ENCODE measurements around the gene DTNB. TPM values are rescaled to one million over a fixed set of nuclear protein-coding genes. Genes with fewer than 3 reads are reported as not detected.

DTNB gene
- total and polyA plus RNA-seq, 2 of the 4 experiments (the other 2 are of a cell fraction): 3.8 to 5.3 TPM

GRCh38 chr2:25483607-25484266, 189.6 kb downstream of the DTNB start:
- Histone ChIP-seq H3K27ac (ENCODE audit: insufficient read depth, low read length) (no peak overlapping the region), H2BK120ac (ENCODE audit: low read depth, low read length) (no peak overlapping the region), H3K4me2 (ENCODE audit: low read depth, low read length) (no peak overlapping the region), H3K9ac (ENCODE audit: low read depth, low read length) (no peak overlapping the region), H3K56ac (ENCODE audit: extremely low read depth, insufficient read depth, low read length) (no peak overlapping the region), H3K4me1 (ENCODE audit: control insufficient read depth, insufficient read depth, low read length) (peaks cover 6% of the 10 kb centered on the region; the same call in 1 of the 2 replicates), H3K4ac (ENCODE audit: low read depth, low read length) (no peak overlapping the region), H2BK5ac (ENCODE audit: low read depth, low read length, poor library complexity, severe bottlenecking) (no peak overlapping the region), H2AFZ (replicated peaks; ENCODE audit: low read length, poor library complexity) (no peak overlapping the region), H2AK5ac (ENCODE audit: low read depth, low read length) (no peak overlapping the region), H2AK9ac (replicated peaks; ENCODE audit: low read depth, low read length, poor library complexity) (no peak overlapping the region), H3K4me3 (ENCODE audit: insufficient read depth, low read depth, low read length) (no peak overlapping the region), H2BK15ac (ENCODE audit: low read depth, low read length) (no peak overlapping the region), H4K20me1 (ENCODE audit: insufficient read depth, low read length) (no peaks in the 10 kb centered on the region), H3K79me1 (ENCODE audit: low read depth in 1 of 2, low read length in 2 of 2) (no peaks in the 10 kb centered on the region), H3K9me3 (ENCODE audit: control insufficient read depth, insufficient read depth, low read length) (no peaks in the 10 kb centered on the region), H4K8ac (ENCODE audit: low read depth in 2 of 2, low read length in 2 of 2) (no peak overlapping the region), H3K27me3 (ENCODE audit: control insufficient read depth, insufficient read depth, low read length) (no peaks in the 10 kb centered on the region), H4K91ac (ENCODE audit: insufficient read depth, low read depth, low read length) (no peak overlapping the region), H3K18ac (ENCODE audit: low read depth, low read length) (no peak overlapping the region), H3K14ac (replicated peaks; ENCODE audit: low read depth, low read length) (no peak overlapping the region), H4K5ac (ENCODE audit: low read depth, low read length) (no peak overlapping the region), H3K36me3 (ENCODE audit: control insufficient read depth, insufficient read depth, low read length) (no peaks in the 10 kb centered on the region), H2BK20ac (ENCODE audit: low read depth, low read length) (no peak overlapping the region), H3K23ac (ENCODE audit: low read depth, low read length) (no peak overlapping the region), H3K9me1 (ENCODE audit: insufficient read depth, low read length) (no peaks in the 10 kb centered on the region)
- TF ChIP-seq CHD1 (IDR thresholded peaks at IDR 0.05; ENCODE audit: low read depth, low read length): no peak
- TF ChIP-seq RCOR1 (IDR thresholded peaks at IDR 0.05; ENCODE audit: insufficient replicate concordance, low read length): no peak
- no peak for TF ChIP-seq USF2 (IDR thresholded peaks at IDR 0.05; ENCODE audit: low read depth, low read length)
- TF ChIP-seq CEBPB (IDR thresholded peaks at IDR 0.05; ENCODE audit: low read depth, low read length): no peak
- TF ChIP-seq, protein P1, sequence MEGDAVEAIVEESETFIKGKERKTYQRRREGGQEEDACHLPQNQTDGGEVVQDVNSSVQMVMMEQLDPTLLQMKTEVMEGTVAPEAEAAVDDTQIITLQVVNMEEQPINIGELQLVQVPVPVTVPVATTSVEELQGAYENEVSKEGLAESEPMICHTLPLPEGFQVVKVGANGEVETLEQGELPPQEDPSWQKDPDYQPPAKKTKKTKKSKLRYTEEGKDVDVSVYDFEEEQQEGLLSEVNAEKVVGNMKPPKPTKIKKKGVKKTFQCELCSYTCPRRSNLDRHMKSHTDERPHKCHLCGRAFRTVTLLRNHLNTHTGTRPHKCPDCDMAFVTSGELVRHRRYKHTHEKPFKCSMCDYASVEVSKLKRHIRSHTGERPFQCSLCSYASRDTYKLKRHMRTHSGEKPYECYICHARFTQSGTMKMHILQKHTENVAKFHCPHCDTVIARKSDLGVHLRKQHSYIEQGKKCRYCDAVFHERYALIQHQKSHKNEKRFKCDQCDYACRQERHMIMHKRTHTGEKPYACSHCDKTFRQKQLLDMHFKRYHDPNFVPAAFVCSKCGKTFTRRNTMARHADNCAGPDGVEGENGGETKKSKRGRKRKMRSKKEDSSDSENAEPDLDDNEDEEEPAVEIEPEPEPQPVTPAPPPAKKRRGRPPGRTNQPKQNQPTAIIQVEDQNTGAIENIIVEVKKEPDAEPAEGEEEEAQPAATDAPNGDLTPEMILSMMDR (conservative IDR thresholded peaks at IDR 0.05; ENCODE audit: low read depth, low read length): no peak
- TF ChIP-seq ELK1 (IDR thresholded peaks at IDR 0.05; ENCODE audit: borderline replicate concordance, low read depth, low read length): no peak
- no peak for TF ChIP-seq BHLHE40 (IDR thresholded peaks at IDR 0.05; ENCODE audit: low read depth, low read length)
- TF ChIP-seq MXI1 (IDR thresholded peaks at IDR 0.05; ENCODE audit: borderline replicate concordance, low read depth, low read length): no peak
- ATAC-seq (ENCODE audit: low read depth) (no peak), DNase-seq (no peak)
- in situ Hi-C loops (cut with MboI; ENCODE audit: low sequenced_read_pairs) (no loop called here), dilution Hi-C loops (cut with HindIII; ENCODE audit: low sequenced_read_pairs, unreplicated experiment) (no loop called here), intact Hi-C loops (cut with micrococcal nuclease) (no loop called here)
- no CpG with 5 or more reads among the region's 2 CpGs for WGBS, 2 experiments (ENCODE audit: extremely low coverage in 2 of 2, insufficient read length in 1 of 2)
- BruUV-seq (replicated peaks): no TSS peak
- ChIA-PET POLR2A (ENCODE audit: unreplicated experiment) (no interaction called here), CTCF (interaction anchor here (1.0 to 1.1 kb wide), 2 partner anchors 12 to 66 kb away, joined by 3 read pairs; no protein-coding TSS in a partner anchor)
